HEK293T (cell line): Measurements from ENCODE around the gene C12orf60.

Experiments
- CTCF ChIA-PET: fragments of 350-600 bp; formaldehyde crosslinking; extraction: SDS; loops from one replicate; lab custom pipeline; 2021; ENCODE audit warnings: antibody characterized with exemption, inconsistent platforms; lab: Yijun Ruan, JAX
- POLR2A ChIA-PET: fragments of 350-600 bp; formaldehyde crosslinking; extraction: SDS; loops from one replicate; lab custom pipeline; 2020; ENCODE audit warnings: antibody characterized with exemption, inconsistent platforms; lab: Yijun Ruan, JAX
- DNase-seq: peaks from one replicate; pipeline ENCODE4 v3.0.0; 2012; ENCODE audit warnings: mixed read lengths; ENCODE audit errors: extremely low spot score
- ARNT ChIP-seq: fragments of 450-650 bp; IDR thresholded peaks from 2 replicates; pipeline ENCODE4 v1.6.1; 2017; ENCODE audit warnings: mild to moderate bottlenecking
- BHLHE40 ChIP-seq: fragments of 450-650 bp; IDR thresholded peaks from 2 replicates; pipeline ENCODE4 v1.6.1; 2016; ENCODE audit warnings: mild to moderate bottlenecking, moderate library complexity, borderline replicate concordance
- CTBP1 ChIP-seq: fragments of 450-650 bp; IDR thresholded peaks from 2 replicates; pipeline ENCODE4 v1.6.1; 2016; ENCODE audit warnings: borderline replicate concordance
- ELF4 ChIP-seq: fragments of 450-650 bp; IDR thresholded peaks from 2 replicates; pipeline ENCODE4 v1.6.1; 2017; ENCODE audit warnings: antibody characterized with exemption
- FOXA1 ChIP-seq: fragments of 450-650 bp; IDR thresholded peaks from 2 replicates; pipeline ENCODE4 v1.6.1; 2016; ENCODE audit warnings: mild to moderate bottlenecking
- FOXK2 ChIP-seq: fragments of 450-650 bp; IDR thresholded peaks from 2 replicates; pipeline ENCODE4 v1.6.1; 2016; ENCODE audit warnings: mild to moderate bottlenecking
- FOXM1 ChIP-seq: fragments of 450-650 bp; IDR thresholded peaks from 2 replicates; pipeline ENCODE4 v1.6.1; 2017; ENCODE audit warnings: mild to moderate bottlenecking, borderline replicate concordance
- HDGF ChIP-seq: fragments of 450-650 bp; IDR thresholded peaks from 2 replicates; pipeline ENCODE4 v1.6.1; 2017; ENCODE audit warnings: antibody characterized with exemption, borderline replicate concordance
- L3MBTL2 ChIP-seq: fragments of 450-650 bp; conservative IDR thresholded peaks from 2 replicates; pipeline ENCODE4 v1.6.1; 2016; ENCODE audit warnings: mild to moderate bottlenecking
- LEF1 ChIP-seq: fragments of 450-650 bp; IDR thresholded peaks from 2 replicates; pipeline ENCODE4 v1.6.1; 2017; ENCODE audit warnings: mild to moderate bottlenecking, borderline replicate concordance
- NFRKB ChIP-seq: fragments of 450-650 bp; IDR thresholded peaks from 2 replicates; pipeline ENCODE4 v1.6.1; 2016; ENCODE audit warnings: mild to moderate bottlenecking, moderate library complexity
- PKNOX1 ChIP-seq: fragments of 450-650 bp; IDR thresholded peaks from 2 replicates; pipeline ENCODE4 v1.6.1; 2016
- SP1 ChIP-seq: fragments of 450-650 bp; IDR thresholded peaks from 2 replicates; pipeline ENCODE4 v1.6.1; 2017
- SUZ12 ChIP-seq: fragments of 450-650 bp; IDR thresholded peaks from 2 replicates; pipeline ENCODE4 v1.6.1; 2016; ENCODE audit warnings: mild to moderate bottlenecking
- TARDBP ChIP-seq: fragments of 450-650 bp; IDR thresholded peaks from 2 replicates; pipeline ENCODE4 v1.6.1; 2016
- ZNF384 ChIP-seq: fragments of 450-650 bp; IDR thresholded peaks from 2 replicates; pipeline ENCODE4 v1.6.1; 2016

C12orf60 gene

GRCh38 chr12:14827043-14827442 is 23.6 kb downstream of the C12orf60 start:
- CTCF ChIA-PET: no interaction called here
- DNase-seq: no peak
- TF ChIP-seq PKNOX1 (no peak), LEF1 (no peak), FOXK2 (no peak), NFRKB (no peak)
- POLR2A ChIA-PET: interaction anchor here (0.8 to 1.6 kb wide), 2 partner anchors 24 to 57 kb away, joined by 3 to 4 read pairs; partner anchors contain the start of genes C12orf60 and WBP11

- TF ChIP-seq SUZ12 (no peak), ELF4 (no peak), ARNT (no peak), FOXK2 (no peak), TARDBP (no peak), HDGF (no peak), ZNF384 (no peak), FOXA1 (no peak), LEF1 (no peak), BHLHE40 (no peak), FOXM1 (no peak), NFRKB (no peak), SP1 (no peak)
- CTCF ChIA-PET: no interaction called here
- peak; percentile 13 for DNase-seq
- POLR2A ChIA-PET: interaction anchor here (1.6 kb wide), 1 partner anchor 59 kb away, joined by 4 read pairs; no protein-coding TSS in a partner anchor
These were observed 25.4 kb downstream of the C12orf60 start for GRCh38 chr12:14828892-14829291.

DNA sequence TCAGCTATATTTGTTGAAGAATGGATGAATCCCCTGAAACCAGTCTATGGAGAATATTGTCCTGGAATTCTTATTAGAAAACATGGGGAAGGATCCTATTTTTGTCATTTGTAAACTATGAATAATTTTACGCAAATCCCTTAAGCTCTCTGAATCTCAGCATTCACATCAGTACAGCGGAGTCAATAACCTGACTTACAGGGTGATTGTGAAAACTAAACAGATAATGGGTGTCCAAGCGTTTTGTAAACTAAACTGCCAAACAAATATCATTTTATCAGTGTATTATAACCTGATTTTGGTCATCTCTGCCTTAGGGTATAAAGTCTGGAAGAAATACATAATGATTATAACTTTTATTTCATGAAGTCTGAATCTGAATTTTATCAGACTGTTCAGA is 29.9 kb downstream of the C12orf60 start:
- POLR2A ChIA-PET: no interaction called here
- no peak for DNase-seq
- CTCF ChIA-PET: no interaction called here
- TF ChIP-seq L3MBTL2 (no peak), LEF1 (no peak), PKNOX1 (no peak), NFRKB (no peak), BHLHE40 (no peak), FOXM1 (no peak), ARNT (no peak), ELF4 (no peak), SUZ12 (no peak), TARDBP (no peak), ZNF384 (no peak), FOXK2 (no peak), CTBP1 (no peak), FOXA1 (no peak), HDGF (no peak), SP1 (no peak)

DNA sequence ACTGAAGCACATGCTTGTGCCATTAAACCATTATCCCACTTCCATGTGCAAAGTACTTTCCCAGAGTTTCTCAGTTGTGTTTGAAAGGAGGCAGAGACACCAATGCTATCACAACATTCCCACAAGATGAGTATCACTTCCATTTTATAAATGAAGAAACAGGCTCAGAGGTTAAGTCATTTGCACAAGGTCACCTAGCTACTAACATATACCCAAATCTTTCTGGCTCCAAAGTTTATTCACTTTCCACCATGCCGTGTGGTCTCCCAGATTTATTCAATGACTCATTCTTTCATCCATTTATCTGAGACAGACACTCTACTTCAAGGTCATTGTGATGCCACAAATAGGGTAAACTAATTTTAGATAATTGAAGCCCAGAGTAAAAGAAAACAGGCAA is 30.5 kb downstream of the C12orf60 start:
- DNase-seq: no peak
- ChIA-PET POLR2A (no interaction called here), CTCF (no interaction called here)
- TF ChIP-seq HDGF (no peak), BHLHE40 (no peak), ELF4 (no peak), ARNT (no peak)

- DNase-seq: no peak
- ChIA-PET POLR2A (interaction anchor here (1.1 kb wide), 1 partner anchor 31 kb away, joined by 3 read pairs; the partner anchor contains the start of genes C12orf60 and WBP11), CTCF (no interaction called here)
- TF ChIP-seq ELF4 (no peak), LEF1 (no peak), FOXM1 (no peak), TARDBP (no peak), NFRKB (no peak), BHLHE40 (no peak), SUZ12 (no peak), ARNT (no peak), PKNOX1 (no peak), SP1 (no peak)
These were observed 31.0 kb downstream of the C12orf60 start for GRCh38 chr12:14834509-14834908.

DNA sequence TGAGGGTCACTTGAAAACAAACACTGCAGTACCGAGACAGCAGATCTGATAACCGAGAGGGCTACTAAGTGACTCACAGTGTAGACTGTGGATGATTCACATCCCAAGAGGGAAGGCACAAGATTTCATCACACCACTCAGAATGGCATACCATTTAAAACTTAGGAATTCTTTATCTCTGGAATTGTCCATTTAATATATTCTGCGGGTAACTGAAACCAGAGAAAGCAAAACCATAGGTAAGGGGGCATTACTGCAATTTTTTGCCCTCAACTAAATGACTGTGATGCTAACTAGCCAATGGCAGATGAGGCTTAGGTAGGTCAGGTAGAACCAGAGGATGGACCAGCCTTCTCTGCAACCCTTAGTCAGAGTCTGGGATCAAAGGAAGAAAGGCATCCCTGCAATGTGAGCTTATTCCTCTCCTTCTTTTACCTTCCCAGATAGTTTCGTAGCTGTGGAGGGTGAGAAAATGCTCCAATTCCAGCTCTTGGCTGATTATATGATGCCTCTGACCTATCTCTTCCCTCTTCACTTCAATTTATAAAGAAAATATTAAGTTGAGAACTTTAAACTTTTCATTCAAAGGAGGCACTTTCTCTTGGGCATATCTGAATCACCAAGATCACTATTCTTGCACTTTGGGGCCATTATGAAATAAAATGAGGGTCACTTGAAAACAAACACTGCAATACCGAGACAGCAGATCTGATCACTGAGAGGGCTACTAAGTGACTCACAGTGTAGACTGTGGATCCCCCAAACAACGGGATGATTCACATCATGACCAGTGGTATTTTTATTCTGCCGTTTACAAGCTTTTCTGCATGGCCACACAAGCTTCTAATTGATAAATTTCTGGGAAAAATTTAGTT is 33.1 kb downstream of the C12orf60 start:
- TF ChIP-seq FOXK2 (no peak), ELF4 (no peak), ZNF384 (no peak), NFRKB (no peak), SUZ12 (no peak), FOXA1 (no peak), BHLHE40 (no peak), TARDBP (no peak), CTBP1 (no peak), FOXM1 (no peak), L3MBTL2 (no peak), SP1 (no peak), LEF1 (no peak), PKNOX1 (no peak), ARNT (no peak)
- ChIA-PET CTCF (no interaction called here), POLR2A (interaction anchor here (1.3 kb wide), 2 partner anchors 66 to 67 kb away, joined by 3 read pairs; a partner anchor contains a TSS)
- no peak for DNase-seq
